Body of pancreas (tissue), 4 donors: Measurements from ENCODE around the gene ADORA1. TPM values are rescaled to one million over a fixed set of nuclear protein-coding genes. Genes with fewer than 3 reads are reported as not detected.

ENCODE experiments used
- ATAC-seq: fragments of 150-250 bp; one replicate; pipeline ENCODE4 v1.9.1; 2016
- DNase-seq, 4 donors: peaks; one replicate each; pipeline ENCODE4 v3.0.0-alpha.2; 2019
- H3K27ac ChIP-seq, 4 donors: fragments of 200-600 bp; sonication (generic); 1 replicate in 3 of 4; 2 replicates in 1 of 4; pipeline versions ENCODE4 v1.5.1 to v1.6.1; 2016 to 2019; ENCODE audit warnings: mild to moderate bottlenecking in 1 of 4, mixed read lengths in 1 of 4, moderate library complexity in 1 of 4
- H3K27me3 ChIP-seq, 2 donors: fragments of 200-600 bp; sonication (generic); one replicate each; pipeline ENCODE4 v1.6.0; 2016; ENCODE audit warnings: mild to moderate bottlenecking in 1 of 2
- H3K36me3 ChIP-seq, 2 donors: fragments of 200-600 bp; sonication (generic); replicated peaks in 1 of 2; 2 replicates each; pipeline ENCODE4 v1.5.1; 2016; ENCODE audit warnings: low read depth in 2 of 2; ENCODE audit not compliant: insufficient read depth in 1 of 2
- H3K4me1 ChIP-seq: fragments of 200-600 bp; sonication (generic); one replicate; pipeline ENCODE4 v1.6.0; 2016
- H3K4me3 ChIP-seq, 2 donors: fragments of 200-600 bp; sonication (generic); 1 replicate in 1 of 2; 2 replicates in 1 of 2; pipeline ENCODE4 v1.5.1; 2016 to 2019
- H3K9me3 ChIP-seq, 3 donors: fragments of 200-600 bp; sonication (generic); 1 replicate in 2 of 3; 2 replicates in 1 of 3; pipeline ENCODE4 v1.5.1; 2016
- POLR2A ChIP-seq, 3 donors: fragments of 450-650 bp; IDR thresholded peaks; one replicate each; pipeline ENCODE4 v1.6.1; 2016; ENCODE audit warnings: antibody characterized with exemption in 3 of 3, mild to moderate bottlenecking in 2 of 3
- WGBS, 2 donors: methylation state at CpG; one replicate each; pipeline ENCODE4 v1.1.5; 2017; 5-methylcytosine and 5-hydroxymethylcytosine counted together
- intact Hi-C: fragments of 100-400 bp; cut with DNase I; formaldehyde crosslinking; loops from one replicate; pipeline ENCODE4 v1.15.1; 2023
- total RNA-seq, 2 donors: library from RNA; depleted of rRNA; stranded (reverse); fragments of >200 nt; gene quantifications; one replicate each; pipeline ENCODE4 v1.1.0, GENCODE V29; 2016
- TF ChIP-seq, protein P1 (sequence below), 7 experiments: fragments of 450-650 bp in 4 of 7; fragments of 200-600 bp in 3 of 7; sonication (generic) in 3 of 7; IDR thresholded peaks; one replicate each; pipeline ENCODE4 v1.5.1; 2016 to 2019; ENCODE audit warnings: antibody characterized with exemption in 7 of 7

Gene ADORA1
- total RNA-seq, 2 donors from 2014 or later = 16.1 to 21.1 TPM

- Histone ChIP-seq H3K4me1 (peaks cover 80% of the 10 kb centered on the region), H3K27ac (peak overlapping the region in 3 of 4 donors; percentile 31 to 86 (median 78)), H3K4me3 (no peak overlapping the region), H3K36me3 (no peaks in the 10 kb centered on the region), H3K27me3 (no peaks in the 10 kb centered on the region), H3K9me3 (no peaks in the 10 kb centered on the region)
- no peak for ATAC-seq
- WGBS, 2 donors = 62 to 73% methylated on average over 5 to 8 of the region's 9 CpGs
- intact Hi-C loops = no loop called here
- TF ChIP-seq POLR2A (IDR thresholded peaks at IDR 0.05) = no peak
- TF ChIP-seq, protein P1, sequence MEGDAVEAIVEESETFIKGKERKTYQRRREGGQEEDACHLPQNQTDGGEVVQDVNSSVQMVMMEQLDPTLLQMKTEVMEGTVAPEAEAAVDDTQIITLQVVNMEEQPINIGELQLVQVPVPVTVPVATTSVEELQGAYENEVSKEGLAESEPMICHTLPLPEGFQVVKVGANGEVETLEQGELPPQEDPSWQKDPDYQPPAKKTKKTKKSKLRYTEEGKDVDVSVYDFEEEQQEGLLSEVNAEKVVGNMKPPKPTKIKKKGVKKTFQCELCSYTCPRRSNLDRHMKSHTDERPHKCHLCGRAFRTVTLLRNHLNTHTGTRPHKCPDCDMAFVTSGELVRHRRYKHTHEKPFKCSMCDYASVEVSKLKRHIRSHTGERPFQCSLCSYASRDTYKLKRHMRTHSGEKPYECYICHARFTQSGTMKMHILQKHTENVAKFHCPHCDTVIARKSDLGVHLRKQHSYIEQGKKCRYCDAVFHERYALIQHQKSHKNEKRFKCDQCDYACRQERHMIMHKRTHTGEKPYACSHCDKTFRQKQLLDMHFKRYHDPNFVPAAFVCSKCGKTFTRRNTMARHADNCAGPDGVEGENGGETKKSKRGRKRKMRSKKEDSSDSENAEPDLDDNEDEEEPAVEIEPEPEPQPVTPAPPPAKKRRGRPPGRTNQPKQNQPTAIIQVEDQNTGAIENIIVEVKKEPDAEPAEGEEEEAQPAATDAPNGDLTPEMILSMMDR (IDR thresholded peaks at IDR 0.05) = no peak
- no peak for DNase-seq
Measured at GRCh38 chr1:203131548-203132200, 4.1 kb downstream of the ADORA1 start.

- Histone ChIP-seq H3K4me1 (peaks cover 72% of the 10 kb centered on the region), H3K27ac (peak overlapping the region; percentile 6 to 86 (median 61)), H3K27me3 (no peaks in the 10 kb centered on the region), H3K4me3 (no peak overlapping the region), H3K9me3 (no peaks in the 10 kb centered on the region), H3K36me3 (no peaks in the 10 kb centered on the region)
- DNase-seq (peak in 1 of 4 donors; percentile 42), ATAC-seq (no peak)
- intact Hi-C loops = no loop called here
- no peak for TF ChIP-seq POLR2A (IDR thresholded peaks at IDR 0.05)
- TF ChIP-seq, protein P1 (IDR thresholded peaks at IDR 0.05) = no peak
- WGBS, 2 donors = 73 to 76% methylated on average over 12 of the region's 12 CpGs
Measured at GRCh38 chr1:203133970-203134725, 6.6 kb downstream of the ADORA1 start.

DNA sequence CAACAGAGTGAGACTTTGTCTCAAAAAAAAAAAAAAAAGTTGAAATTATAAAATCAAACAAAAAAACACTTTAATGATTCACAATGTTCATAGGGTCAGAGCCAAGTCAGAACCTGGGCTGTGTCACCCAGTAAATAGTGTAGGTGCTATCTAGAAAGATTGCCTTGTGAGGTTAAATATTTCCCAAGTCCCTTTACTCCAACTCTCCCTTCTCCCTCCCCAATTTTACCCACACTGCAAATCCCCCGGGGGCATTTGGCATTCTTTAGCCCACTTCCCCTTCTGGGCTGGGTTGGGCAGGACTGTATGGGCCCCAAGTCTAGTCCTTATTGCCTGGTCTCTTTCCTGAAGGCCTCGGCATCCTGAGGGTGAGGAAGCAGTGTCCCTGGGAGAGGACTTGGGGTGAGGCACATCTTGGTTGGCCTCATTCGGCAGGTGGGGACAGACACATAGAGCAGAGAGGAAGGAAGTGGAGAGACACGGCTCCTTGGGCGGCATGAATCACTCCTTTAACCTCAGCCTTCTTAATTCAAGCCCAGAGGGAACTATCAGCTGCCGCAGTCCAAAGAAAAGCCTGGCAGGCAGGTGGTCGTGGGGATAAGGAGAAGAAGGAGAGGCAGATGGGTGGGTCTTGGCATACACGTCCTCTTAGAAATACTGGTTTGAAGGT, 8.2 kb downstream of the ADORA1 start:
- ATAC-seq (peak; percentile 88), DNase-seq (peak; percentile 31 to 71 (median 60))
- WGBS, 2 donors = 19 to 24% methylated on average over 8 of the region's 8 CpGs
- H3K9me3 ChIP-seq = no peaks in the 10 kb centered on the region
- peaks cover 74% of the 10 kb centered on the region for H3K4me1 ChIP-seq
- H3K36me3 ChIP-seq = no peaks in the 10 kb centered on the region
- peak overlapping the region; percentile 74 to 87 (median 84) for H3K27ac ChIP-seq
- TF ChIP-seq, protein P1 (IDR thresholded peaks at IDR 0.05) = no peak
- peak in 2 of 3 donors; percentile 39 to 45 for TF ChIP-seq POLR2A (IDR thresholded peaks at IDR 0.05)
- H3K4me3 ChIP-seq = no peak overlapping the region
- H3K27me3 ChIP-seq = no peaks in the 10 kb centered on the region
- intact Hi-C loops = no loop called here

GRCh38 chr1:203136409-203137042, 9.0 kb downstream of the ADORA1 start:
- 90 to 95% methylated on average over 1 of the region's 1 CpG for WGBS, 2 donors
- Histone ChIP-seq H3K36me3 (no peaks in the 10 kb centered on the region), H3K4me3 (no peak overlapping the region), H3K9me3 (no peaks in the 10 kb centered on the region), H3K4me1 (peaks cover 72% of the 10 kb centered on the region), H3K27me3 (no peaks in the 10 kb centered on the region), H3K27ac (peak overlapping the region; percentile 74 to 87 (median 84))
- TF ChIP-seq, protein P1 (IDR thresholded peaks at IDR 0.05) = peak in 2 of 7 experiments; percentile 11 to 12
- no peak for TF ChIP-seq POLR2A (IDR thresholded peaks at IDR 0.05)
- ATAC-seq = no peak
- no peak for DNase-seq
- intact Hi-C loops = no loop called here
